Fibroblast of peridontal ligament (primary cell): ENCODE measurements around the gene PICK1.
"Not testable (repeated sequence)": the region's sequence is repeated elsewhere in the genome, so short reads cannot be mapped to it uniquely, and the experiment has no call there.

ENCODE experiments used
- DNase-seq: peaks from one replicate; pipeline ENCODE4 v3.0.0-alpha.2; 2010; ENCODE audit errors: extremely low read depth

Gene PICK1

GRCh38 chr22:38074181-38075104, 17.2 kb downstream of the PICK1 start:
- DNase-seq: no peak

- no peak for DNase-seq
Measured at GRCh38 chr22:38075105-38075825, 18.1 kb downstream of the PICK1 start.

- no peak for DNase-seq
Measured at GRCh38 chr22:38075961-38076360, 18.8 kb downstream of the PICK1 start.

GRCh38 chr22:38077096-38077495, 19.9 kb downstream of the PICK1 start:
- DNase-seq: no peak

- DNase-seq: no peak
Measured at GRCh38 chr22:38077595-38077994, 20.4 kb downstream of the PICK1 start.

- DNase-seq: no peak
Measured at GRCh38 chr22:38078046-38078840, 21.0 kb downstream of the PICK1 start.

- DNase-seq: not testable (repeated sequence)
Measured at GRCh38 chr22:38079208-38079607, 22.0 kb downstream of the PICK1 start.

GRCh38 chr22:38079804-38080203, 22.6 kb downstream of the PICK1 start:
- no peak for DNase-seq

- DNase-seq: no peak
Measured at GRCh38 chr22:38080474-38080849, 23.3 kb downstream of the PICK1 start.

GRCh38 chr22:38080850-38081635, 23.8 kb downstream of the PICK1 start:
- no peak for DNase-seq

GRCh38 chr22:38081636-38081940, 24.4 kb downstream of the PICK1 start:
- DNase-seq: no peak

- DNase-seq: no peak
Measured at GRCh38 chr22:38081941-38082828, 25.0 kb downstream of the PICK1 start.

GRCh38 chr22:38082986-38083710, 25.9 kb downstream of the PICK1 start:
- DNase-seq: no peak

- DNase-seq: no peak
Measured at GRCh38 chr22:38083931-38084631, 26.9 kb downstream of the PICK1 start, which contains the start of gene SLC16A8. Gene SLC16A8, minus strand, starts transcription at chr22:38084184. Its CDS starts 1,311 bp downstream, at chr22:38082873.

- DNase-seq: no peak
Measured at GRCh38 chr22:38085056-38085455, 27.9 kb downstream of the PICK1 start.

GRCh38 chr22:38085501-38085900, 28.3 kb downstream of the PICK1 start:
- DNase-seq: no peak

GRCh38 chr22:38086001-38086845, 29.0 kb downstream of the PICK1 start:
- no peak for DNase-seq

- DNase-seq: no peak
Measured at GRCh38 chr22:38086942-38087341, 29.7 kb downstream of the PICK1 start.
